ENCODE data around the gene XRN1.

- TF ChIP-seq POLR2A (IDR thresholded peaks at IDR 0.05) (no peak), CTCF (IDR thresholded peaks at IDR 0.05) (no peak)
Observed at GRCh38 chr3:142481196-142481595, 33.4 kb upstream of the XRN1 start.
